ENCODE data around the gene CDH20.

GRCh38 chr18:61531182-61531581 is 198.0 kb downstream of the CDH20 start:
- TF ChIP-seq, protein P1, sequence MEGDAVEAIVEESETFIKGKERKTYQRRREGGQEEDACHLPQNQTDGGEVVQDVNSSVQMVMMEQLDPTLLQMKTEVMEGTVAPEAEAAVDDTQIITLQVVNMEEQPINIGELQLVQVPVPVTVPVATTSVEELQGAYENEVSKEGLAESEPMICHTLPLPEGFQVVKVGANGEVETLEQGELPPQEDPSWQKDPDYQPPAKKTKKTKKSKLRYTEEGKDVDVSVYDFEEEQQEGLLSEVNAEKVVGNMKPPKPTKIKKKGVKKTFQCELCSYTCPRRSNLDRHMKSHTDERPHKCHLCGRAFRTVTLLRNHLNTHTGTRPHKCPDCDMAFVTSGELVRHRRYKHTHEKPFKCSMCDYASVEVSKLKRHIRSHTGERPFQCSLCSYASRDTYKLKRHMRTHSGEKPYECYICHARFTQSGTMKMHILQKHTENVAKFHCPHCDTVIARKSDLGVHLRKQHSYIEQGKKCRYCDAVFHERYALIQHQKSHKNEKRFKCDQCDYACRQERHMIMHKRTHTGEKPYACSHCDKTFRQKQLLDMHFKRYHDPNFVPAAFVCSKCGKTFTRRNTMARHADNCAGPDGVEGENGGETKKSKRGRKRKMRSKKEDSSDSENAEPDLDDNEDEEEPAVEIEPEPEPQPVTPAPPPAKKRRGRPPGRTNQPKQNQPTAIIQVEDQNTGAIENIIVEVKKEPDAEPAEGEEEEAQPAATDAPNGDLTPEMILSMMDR (conservative IDR thresholded peaks at IDR 0.05; ENCODE audit: low read depth, low read length), result no peak
- no peak for TF ChIP-seq EZH2phosphoT487 (IDR thresholded peaks at IDR 0.05; ENCODE audit: borderline replicate concordance, low read length)
